GM18868 (cell line): ENCODE data around the gene EYA4.
"Not testable (repeated sequence)": the region's sequence is repeated elsewhere in the genome, so short reads cannot be mapped to it uniquely, and the experiment has no call there.

Source experiments
- ATAC-seq: cut with Tn5 transposase; IDR thresholded peaks from one replicate; pipeline ENCODE4 v1.9.1; 2021; ENCODE audit warnings: mild to moderate bottlenecking, moderate library complexity; ENCODE audit not compliant: unreplicated experiment

Gene EYA4

DNA sequence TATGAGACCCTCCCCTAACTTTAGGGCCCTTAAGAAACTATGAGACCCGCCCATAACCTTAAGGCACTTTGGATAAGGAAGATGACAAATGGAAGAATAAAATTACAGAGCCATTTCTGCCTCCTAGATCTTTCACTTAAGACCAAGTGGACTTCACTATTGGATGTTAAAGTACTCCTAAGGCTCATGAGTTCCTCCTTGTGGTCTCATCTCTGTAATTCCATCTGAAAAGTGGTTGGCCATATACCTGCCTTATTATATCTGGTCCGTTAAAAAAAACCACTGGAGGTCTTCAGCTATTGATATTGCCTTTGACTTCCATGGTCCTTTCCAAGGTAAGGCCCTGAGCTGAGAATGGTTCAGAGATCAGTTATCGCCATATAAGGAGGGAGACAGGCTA, 310.3 kb downstream of the EYA4 start:
- no peak for ATAC-seq

- no peak for ATAC-seq
Measured at GRCh38 chr6:133551847-133552341, 310.7 kb downstream of the EYA4 start.

GRCh38 chr6:133553652-133554051, 312.5 kb downstream of the EYA4 start:
- peak; percentile 78 for ATAC-seq

GRCh38 chr6:133554121-133554520, 313.0 kb downstream of the EYA4 start:
- not testable (repeated sequence) for ATAC-seq

DNA sequence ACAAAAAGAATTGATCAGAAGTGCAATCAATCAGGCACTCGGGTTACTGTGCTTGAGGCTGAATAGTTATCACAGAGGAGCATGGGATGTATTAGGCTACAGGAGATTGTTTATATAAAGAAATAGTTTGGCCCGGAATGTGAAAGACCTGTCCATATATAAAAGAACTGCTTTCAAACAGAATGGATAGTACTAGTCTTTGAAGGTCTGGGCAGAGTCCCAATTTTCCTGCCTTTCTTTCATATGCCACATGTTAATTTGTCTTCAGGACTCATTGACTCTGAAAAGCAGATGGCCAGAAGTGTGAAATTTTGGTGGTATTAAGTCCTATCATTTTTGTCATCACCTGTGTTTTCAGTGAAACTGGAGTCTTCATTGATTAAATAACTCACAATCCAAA, 314.5 kb downstream of the EYA4 start:
- ATAC-seq: no peak

DNA sequence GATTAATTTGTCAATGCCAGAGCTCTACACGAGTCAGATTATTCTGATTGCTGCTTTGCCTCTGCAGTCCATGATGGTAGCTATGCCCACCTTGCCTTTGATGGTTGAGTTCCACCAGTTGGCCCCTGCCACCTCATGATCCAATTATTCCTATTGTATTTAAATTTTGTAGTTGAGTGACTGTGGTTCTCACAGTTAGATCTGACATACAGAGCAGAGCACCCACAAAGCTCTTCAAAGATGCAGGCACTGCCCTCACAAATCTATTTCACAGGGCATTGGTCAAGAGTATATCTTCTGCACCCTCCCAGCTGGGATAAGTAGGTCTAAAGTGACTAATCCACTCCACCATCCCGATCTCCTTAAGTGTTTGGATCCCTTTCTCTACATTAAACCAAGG, 318.8 kb downstream of the EYA4 start:
- ATAC-seq: no peak

DNA sequence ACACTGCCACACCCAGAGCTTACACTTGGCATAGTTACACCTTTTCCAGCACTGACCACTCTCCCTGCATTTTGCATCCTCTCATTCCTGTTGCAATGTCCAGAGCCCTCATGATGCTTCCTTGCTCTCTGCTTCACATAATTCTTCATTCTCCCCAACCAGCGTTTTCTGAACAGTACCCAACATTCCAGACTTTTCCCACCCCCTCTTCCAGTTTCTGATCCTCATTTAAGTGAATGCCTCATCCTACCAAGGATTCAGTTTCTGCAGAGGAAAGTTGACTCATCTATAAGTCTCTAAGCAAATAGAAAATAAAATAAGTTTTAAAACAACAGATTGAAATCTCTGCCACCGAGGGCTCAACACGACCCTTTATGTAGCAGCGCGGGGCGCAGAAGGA, 326.5 kb downstream of the EYA4 start:
- no peak for ATAC-seq

- peak; percentile 71 for ATAC-seq
Measured at GRCh38 chr6:133568970-133569889, 328.1 kb downstream of the EYA4 start.

DNA sequence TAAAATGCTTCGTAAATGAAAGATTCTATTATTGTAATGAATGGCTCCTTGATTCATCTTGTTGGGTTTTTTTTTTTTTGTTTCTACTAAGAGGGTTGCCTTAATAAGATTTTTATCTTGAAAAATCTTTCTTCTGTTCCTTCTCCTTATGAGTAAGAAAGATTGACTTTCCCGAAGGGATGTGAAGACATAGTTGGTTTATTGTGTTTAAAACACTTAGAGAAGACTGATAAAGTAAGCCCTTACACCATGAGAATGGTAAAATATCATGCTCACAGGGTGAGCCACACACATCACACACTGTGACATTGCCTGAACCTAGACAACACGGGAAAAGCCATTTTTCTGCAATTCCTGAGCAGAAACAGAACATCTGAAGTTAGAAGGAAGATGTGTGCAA, 330.5 kb downstream of the EYA4 start:
- ATAC-seq: no peak

DNA sequence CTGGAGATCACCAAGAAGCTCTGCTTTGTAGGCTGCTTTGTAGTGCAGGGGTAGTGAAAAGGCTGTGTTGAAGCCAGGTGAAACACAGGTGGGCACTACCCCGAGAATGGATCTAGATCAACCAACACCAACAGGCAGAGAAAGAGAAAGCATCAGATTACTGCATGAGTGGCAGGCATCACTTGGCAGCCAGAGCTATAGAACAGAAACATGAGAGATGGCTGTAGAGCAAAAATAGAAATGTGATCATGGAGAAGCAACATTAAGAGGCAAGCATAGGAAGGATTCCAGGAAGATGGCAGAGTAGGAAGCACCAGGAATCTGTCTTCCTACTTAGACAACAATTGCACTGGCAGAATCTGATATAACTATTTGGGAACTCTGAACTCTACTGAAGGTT, 336.7 kb downstream of the EYA4 start:
- ATAC-seq: no peak
